CD4-positive, alpha-beta T cell treated with Interferon gamma for 1 hour (primary cell): Measurements from ENCODE around the gene PRXL2C.
"Not testable (repeated sequence)": the region's sequence is repeated elsewhere in the genome, so short reads cannot be mapped to it uniquely, and the experiment has no call there.

Source experiments
- DNase-seq: peaks from one replicate; pipeline ENCODE4 v3.0.0-alpha.2; 2020

The PRXL2C gene

DNA sequence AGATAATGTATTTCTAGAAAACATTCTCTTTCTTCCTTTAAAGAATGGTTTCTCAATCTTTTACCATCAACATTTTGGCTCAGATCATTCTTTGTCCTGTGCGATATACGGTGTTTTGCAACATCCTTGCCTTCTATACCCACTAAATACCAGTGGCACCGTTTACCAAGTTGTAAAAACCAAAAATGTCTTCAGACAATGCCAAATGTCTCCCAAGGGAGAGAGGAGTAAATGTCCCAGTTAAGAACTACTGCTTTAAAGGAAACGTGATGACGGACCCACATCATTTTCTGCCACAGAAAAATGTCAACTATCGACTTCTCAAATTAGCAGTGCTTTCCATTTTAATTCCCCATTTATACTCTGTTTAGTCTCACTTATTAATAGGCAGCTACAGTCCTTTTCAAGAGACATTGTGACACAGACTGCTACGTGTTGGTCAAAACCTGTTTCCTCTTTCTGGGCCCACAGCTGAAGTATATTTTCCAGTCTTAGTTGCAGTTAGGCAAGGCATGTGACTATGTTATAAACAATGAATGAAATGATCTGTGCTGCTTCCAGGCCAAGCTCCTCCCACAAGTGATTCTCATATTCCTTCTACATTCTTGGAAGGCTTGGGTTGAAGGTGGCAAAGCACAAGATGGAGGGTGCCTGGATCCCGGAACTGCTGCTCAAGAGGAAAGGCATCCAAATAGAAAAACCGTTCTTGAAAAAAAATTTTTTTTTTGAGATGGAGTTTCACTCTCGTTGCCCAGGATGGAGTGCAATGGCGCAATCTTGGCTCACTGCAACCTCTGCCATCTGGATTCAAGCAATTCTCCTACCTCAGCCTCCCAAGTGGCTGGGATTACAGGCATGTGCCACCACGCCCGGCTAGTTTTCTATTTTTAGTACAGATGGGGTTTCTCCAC is 8.8 kb downstream of the PRXL2C start:
- peak; percentile 22 for DNase-seq

DNA sequence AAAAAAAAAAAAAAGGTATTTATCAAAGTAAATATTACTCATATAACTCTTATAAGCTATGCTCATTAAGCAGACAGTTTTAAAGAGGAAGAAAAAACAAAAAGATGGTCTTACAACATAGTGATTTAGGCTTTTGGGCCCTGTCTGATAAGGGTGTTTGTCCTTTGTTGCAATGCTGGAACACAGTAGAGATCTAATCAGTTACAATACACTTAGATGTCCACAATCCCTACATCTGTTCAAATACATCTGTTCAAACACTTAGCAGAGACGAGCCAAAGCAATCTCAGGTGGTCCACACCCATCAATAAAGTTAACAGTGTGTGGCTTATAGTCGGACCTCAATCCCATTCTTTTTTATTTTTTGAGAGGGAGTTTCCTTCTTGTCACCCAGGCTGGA is 11.0 kb downstream of the PRXL2C start:
- DNase-seq = no peak

- DNase-seq = no peak
Measured at GRCh38 chr9:96641514-96641913, 13.6 kb downstream of the PRXL2C start.

- no peak for DNase-seq
Measured at GRCh38 chr9:96638606-96639364, 16.3 kb downstream of the PRXL2C start.

GRCh38 chr9:96636368-96636767 is 18.7 kb downstream of the PRXL2C start:
- DNase-seq = no peak

- not testable (repeated sequence) for DNase-seq
Measured at GRCh38 chr9:96633579-96633978, 21.5 kb downstream of the PRXL2C start.

DNA sequence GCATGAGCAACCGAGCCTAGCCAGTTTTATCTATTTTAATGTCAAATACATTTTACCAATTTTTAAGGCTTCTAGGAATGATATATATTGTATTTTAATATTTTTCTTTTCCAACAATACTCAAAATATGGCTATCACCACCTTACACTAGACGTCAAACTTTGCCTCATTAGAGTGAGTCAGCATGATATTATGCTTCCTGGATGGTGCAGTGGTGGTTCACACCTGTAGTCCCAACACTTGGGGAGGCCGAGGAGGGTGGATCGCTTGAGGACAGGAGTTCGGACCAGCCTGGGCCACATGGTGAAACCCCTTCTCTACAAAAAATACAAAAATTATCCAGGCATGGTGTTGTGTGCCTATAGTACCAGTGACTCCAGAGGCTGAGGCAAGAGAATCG is 28.2 kb downstream of the PRXL2C start:
- no peak for DNase-seq

- no peak for DNase-seq
Measured at GRCh38 chr9:96621618-96622017, 33.5 kb downstream of the PRXL2C start.

- no peak for DNase-seq
Measured at GRCh38 chr9:96620832-96621269, 34.3 kb downstream of the PRXL2C start.

- no peak for DNase-seq
Measured at GRCh38 chr9:96620181-96620514, 35.0 kb downstream of the PRXL2C start.

- peak; percentile 82 for DNase-seq
Measured at GRCh38 chr9:96619491-96620180, 35.5 kb downstream of the PRXL2C start, which contains the start of gene CDC14B. Gene CDC14B, minus strand, starts transcription at chr9:96619843. Its CDS starts 465 bp downstream, at chr9:96619378.

GRCh38 chr9:96619124-96619465 is 36.0 kb downstream of the PRXL2C start:
- DNase-seq = no peak

GRCh38 chr9:96618209-96619123 is 36.7 kb downstream of the PRXL2C start:
- no peak for DNase-seq

DNA sequence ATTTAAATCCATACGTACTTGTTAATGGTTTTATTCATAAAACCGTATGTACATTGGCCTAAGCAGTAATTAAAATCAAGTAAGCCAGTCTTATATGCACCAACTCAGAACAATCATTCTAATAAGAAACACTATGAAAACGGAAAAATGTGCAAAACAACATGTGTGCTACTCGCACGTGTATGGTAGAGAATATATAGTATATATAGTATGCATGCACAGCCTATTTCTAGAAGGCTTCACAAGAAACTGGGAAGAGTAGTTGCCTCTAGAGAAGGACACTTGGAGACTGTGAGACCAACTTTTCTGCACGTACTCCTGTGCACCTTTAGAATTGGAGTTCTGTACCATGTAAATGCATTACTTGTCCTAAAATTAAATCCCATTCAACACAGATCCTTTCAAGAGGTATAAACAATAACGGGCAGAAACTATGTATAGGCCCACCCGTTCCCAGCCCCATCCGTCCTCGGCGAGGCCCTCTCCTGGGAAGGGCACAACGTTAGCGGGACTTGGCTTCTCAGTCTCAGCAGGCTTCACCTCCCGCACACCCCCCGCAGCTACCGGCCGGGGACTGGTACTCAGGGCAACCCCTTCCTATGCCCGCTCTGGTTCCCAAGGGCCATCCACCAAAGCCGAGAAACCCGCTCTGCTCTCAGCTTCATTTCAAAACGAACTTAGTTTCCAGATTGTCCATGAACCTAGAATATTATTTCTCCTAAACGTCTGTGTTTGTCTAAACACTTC is 37.5 kb downstream of the PRXL2C start:
- no peak for DNase-seq

DNA sequence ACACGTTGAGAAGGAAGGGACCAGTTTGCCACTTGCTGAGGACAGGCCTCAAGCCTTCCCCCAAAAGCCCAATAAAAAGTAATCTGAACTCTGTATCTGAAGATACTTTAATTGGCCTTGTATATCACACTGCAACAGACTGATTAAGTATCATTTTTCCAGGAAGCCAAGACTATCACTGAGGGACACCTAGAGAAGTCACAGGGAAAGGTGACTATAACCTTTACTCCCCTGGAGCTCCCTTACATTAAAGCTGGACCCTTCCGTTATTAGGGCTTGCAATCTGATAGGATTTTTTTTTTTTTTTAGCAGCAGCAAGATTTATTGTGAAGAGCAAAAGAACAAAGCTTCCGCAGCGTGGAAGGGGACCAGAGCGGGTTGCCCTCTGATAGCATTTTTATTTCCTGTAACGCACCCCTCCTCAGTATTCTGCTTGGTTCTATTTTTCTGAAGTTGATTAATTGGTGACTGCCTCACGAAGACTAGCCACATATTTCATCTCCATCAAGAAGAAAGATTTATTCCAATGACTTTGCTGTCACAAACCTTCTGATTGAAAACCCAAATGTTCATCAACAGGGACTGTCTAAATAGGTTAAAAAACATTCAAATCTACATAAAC is 38.2 kb downstream of the PRXL2C start:
- no peak for DNase-seq

- no peak for DNase-seq
Measured at GRCh38 chr9:96615411-96615810, 39.7 kb downstream of the PRXL2C start.

DNA sequence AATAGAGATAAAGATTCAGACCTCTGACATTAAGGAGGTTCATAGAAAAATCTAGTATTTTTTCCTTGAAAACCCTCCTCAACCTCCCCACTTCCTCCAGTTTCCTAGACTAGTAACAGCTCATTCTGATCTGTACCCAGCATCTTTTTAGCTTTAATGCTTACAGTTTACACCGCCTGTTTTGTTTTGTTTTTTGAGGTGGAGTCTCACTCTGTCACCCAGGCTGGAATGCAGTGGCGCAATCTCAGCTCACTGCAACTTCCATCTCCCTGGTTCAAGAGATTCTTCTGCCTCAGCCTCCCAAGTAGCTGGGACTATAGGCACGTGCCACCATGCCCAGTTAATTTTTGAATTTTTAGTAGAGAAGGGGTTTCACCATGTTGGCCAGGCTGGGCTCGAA is 40.5 kb downstream of the PRXL2C start:
- DNase-seq = not testable (repeated sequence)

- DNase-seq = no peak
Measured at GRCh38 chr9:96612966-96613589, 42.0 kb downstream of the PRXL2C start.

DNA sequence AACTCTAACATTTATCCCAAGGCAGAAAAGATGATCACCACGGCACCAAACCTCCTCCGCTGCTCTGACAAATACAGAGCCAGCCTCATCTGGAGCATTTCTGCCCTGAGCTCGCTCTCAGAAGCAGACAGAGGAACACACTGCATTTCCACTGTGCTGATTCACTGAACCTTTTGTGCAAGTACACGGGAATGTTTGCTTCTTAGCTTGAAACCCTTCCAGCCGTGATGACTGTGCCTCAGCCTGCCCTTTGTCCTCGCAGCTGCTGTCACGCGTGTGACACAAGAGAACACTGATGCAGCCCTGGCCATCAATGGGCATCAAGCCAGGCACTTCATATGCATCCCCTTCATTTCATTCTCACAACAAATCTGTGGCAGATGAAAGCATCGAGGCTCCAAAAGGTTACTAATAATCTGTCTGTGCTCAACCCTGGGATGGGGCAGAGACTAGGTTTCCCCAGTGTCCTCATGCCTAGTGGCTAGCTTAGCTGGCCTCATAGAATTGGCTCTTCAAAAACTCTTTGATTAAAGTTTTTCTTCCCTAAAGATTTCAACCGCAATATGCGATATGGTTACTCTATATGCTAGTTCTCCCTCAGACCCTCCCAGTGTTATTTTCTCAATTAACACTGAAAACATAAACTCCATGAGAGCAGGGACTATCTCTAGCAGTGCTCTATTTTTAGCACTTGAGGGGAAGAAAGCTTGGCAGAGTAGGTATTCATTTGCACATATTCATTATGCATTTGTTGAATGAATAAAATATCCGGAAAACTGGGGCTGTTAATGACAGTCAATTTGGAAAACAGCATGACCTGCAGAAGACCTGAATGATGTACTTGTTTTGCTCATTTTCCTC is 42.8 kb downstream of the PRXL2C start:
- no peak for DNase-seq

GRCh38 chr9:96611302-96611701 is 43.8 kb downstream of the PRXL2C start:
- DNase-seq = no peak
